ENCODE results near the gene WAPL. TPM values are rescaled to one million over a fixed set of nuclear protein-coding genes. Genes with fewer than 3 reads are reported as not detected.
"Not testable (repeated sequence)": the region's sequence is repeated elsewhere in the genome, so short reads cannot be mapped to it uniquely, and the experiment has no call there.

The WAPL gene
- total and polyA plus RNA-seq, 10 of the 15 experiments (the other 5 are each of a cell fraction or from before 2014, with no cell fraction given): 15.7 to 45.8 (median 29.0) TPM

- H3K4me3 ChIP-seq: no peak overlapping the region
- H3K9ac ChIP-seq (ENCODE audit: control insufficient read depth, insufficient read depth, low read length): no peak overlapping the region
- DNase-seq (ENCODE audit: low read depth, low spot score): no peak
- H3K79me2 ChIP-seq (ENCODE audit: control insufficient read depth, insufficient read depth, low read length): no peaks in the 10 kb centered on the region
- POLR2A ChIA-PET: no interaction called here
- FAIRE-seq: peak; percentile 79
- no peaks in the 10 kb centered on the region for H3K36me3 ChIP-seq (ENCODE audit: control insufficient read depth in 2 of 2, insufficient read depth in 2 of 2, low read length in 1 of 2)
- no peak overlapping the region; the same call in 1 of the 2 replicates for H2AFZ ChIP-seq (ENCODE audit: control insufficient read depth, low read depth, low read length)
- H3K4me2 ChIP-seq (ENCODE audit: control insufficient read depth, insufficient read depth): no peak overlapping the region
- ATAC-seq: peak; percentile 21
- H3K9me3 ChIP-seq (replicated peaks; ENCODE audit: control insufficient read depth, insufficient read depth, low read length): peaks cover 1% of the 10 kb centered on the region; the same call in 2 of the 3 replicates
- in situ Hi-C loops (cut with MboI): no loop called here
- no TSS peak for BruUV-seq (replicated peaks)
- no peak overlapping the region for H3K27ac ChIP-seq (ENCODE audit: control insufficient read depth, insufficient read depth)
- CTCF ChIA-PET: no interaction called here
- peaks cover 5% of the 10 kb centered on the region for H3K4me1 ChIP-seq (ENCODE audit: control insufficient read depth, insufficient read depth, low read length)
- SMC1A ChIA-PET (ENCODE audit: uncharacterized antibody, unreplicated experiment): no interaction called here
- RAD21 ChIA-PET (ENCODE audit: unreplicated experiment): no interaction called here
- no peaks in the 10 kb centered on the region for H3K27me3 ChIP-seq (replicated peaks in 1 of 2; ENCODE audit: control insufficient read depth in 2 of 2, insufficient read depth in 2 of 2, low read length in 1 of 2)
- intact Hi-C loops (cut with micrococcal nuclease; ENCODE audit: unreplicated experiment): no loop called here
- no peaks in the 10 kb centered on the region for H4K20me1 ChIP-seq (ENCODE audit: control insufficient read depth, insufficient read depth)
- 32% methylated on average over 7 of the region's 7 CpGs for WGBS (ENCODE audit: insufficient coverage, insufficient replicate concordance, low lambda C conversion rate, missing lambda C conversion rate)
- TF ChIP-seq, protein P1, sequence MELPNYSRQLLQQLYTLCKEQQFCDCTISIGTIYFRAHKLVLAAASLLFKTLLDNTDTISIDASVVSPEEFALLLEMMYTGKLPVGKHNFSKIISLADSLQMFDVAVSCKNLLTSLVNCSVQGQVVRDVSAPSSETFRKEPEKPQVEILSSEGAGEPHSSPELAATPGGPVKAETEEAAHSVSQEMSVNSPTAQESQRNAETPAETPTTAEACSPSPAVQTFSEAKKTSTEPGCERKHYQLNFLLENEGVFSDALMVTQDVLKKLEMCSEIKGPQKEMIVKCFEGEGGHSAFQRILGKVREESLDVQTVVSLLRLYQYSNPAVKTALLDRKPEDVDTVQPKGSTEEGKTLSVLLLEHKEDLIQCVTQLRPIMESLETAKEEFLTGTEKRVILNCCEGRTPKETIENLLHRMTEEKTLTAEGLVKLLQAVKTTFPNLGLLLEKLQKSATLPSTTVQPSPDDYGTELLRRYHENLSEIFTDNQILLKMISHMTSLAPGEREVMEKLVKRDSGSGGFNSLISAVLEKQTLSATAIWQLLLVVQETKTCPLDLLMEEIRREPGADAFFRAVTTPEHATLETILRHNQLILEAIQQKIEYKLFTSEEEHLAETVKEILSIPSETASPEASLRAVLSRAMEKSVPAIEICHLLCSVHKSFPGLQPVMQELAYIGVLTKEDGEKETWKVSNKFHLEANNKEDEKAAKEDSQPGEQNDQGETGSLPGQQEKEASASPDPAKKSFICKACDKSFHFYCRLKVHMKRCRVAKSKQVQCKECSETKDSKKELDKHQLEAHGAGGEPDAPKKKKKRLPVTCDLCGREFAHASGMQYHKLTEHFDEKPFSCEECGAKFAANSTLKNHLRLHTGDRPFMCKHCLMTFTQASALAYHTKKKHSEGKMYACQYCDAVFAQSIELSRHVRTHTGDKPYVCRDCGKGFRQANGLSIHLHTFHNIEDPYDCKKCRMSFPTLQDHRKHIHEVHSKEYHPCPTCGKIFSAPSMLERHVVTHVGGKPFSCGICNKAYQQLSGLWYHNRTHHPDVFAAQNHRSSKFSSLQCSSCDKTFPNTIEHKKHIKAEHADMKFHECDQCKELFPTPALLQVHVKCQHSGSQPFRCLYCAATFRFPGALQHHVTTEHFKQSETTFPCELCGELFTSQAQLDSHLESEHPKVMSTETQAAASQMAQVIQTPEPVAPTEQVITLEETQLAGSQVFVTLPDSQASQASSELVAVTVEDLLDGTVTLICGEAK (IDR thresholded peaks at IDR 0.05; ENCODE audit: borderline replicate concordance): peak; percentile 76
- TF ChIP-seq IKZF2 (IDR thresholded peaks at IDR 0.05) (peak in 1 of 2 experiments; percentile 54; a peak in 1 of 4 replicates), SPI1 (IDR thresholded peaks at IDR 0.05; ENCODE audit: borderline replicate concordance, insufficient read depth, low read depth, low read length) (peak; percentile 73), E4F1 (IDR thresholded peaks at IDR 0.05; ENCODE audit: borderline replicate concordance, partially characterized antibody) (no peak), HDAC6 (IDR thresholded peaks at IDR 0.05; ENCODE audit: unreplicated experiment) (no peak), NFYB (IDR thresholded peaks at IDR 0.05; ENCODE audit: insufficient read depth, low read depth, low read length) (peak; percentile 41)
Observed at GRCh38 chr10:86538547-86538946, 17.0 kb upstream of the WAPL start.

- H3K79me2 ChIP-seq (ENCODE audit: control insufficient read depth, insufficient read depth, low read length); DNase-seq (ENCODE audit: low read depth, low spot score); CTCF ChIA-PET; FAIRE-seq; BruUV-seq (replicated peaks); SMC1A ChIA-PET (ENCODE audit: uncharacterized antibody, unreplicated experiment); H2AFZ ChIP-seq (ENCODE audit: control insufficient read depth, low read depth, low read length); H3K27me3 ChIP-seq (replicated peaks in 1 of 2; ENCODE audit: control insufficient read depth in 2 of 2, insufficient read depth in 2 of 2, low read length in 1 of 2); POLR2A ChIA-PET; H3K4me1 ChIP-seq (ENCODE audit: control insufficient read depth, insufficient read depth, low read length); H3K9ac ChIP-seq (ENCODE audit: control insufficient read depth, insufficient read depth, low read length); in situ Hi-C loops (cut with MboI); H4K20me1 ChIP-seq (ENCODE audit: control insufficient read depth, insufficient read depth); H3K9me3 ChIP-seq (replicated peaks; ENCODE audit: control insufficient read depth, insufficient read depth, low read length); H3K36me3 ChIP-seq (ENCODE audit: control insufficient read depth in 2 of 2, insufficient read depth in 2 of 2, low read length in 1 of 2); H3K4me2 ChIP-seq (ENCODE audit: control insufficient read depth, insufficient read depth); RAD21 ChIA-PET (ENCODE audit: unreplicated experiment); ATAC-seq; H3K27ac ChIP-seq (ENCODE audit: control insufficient read depth, insufficient read depth); H3K4me3 ChIP-seq; intact Hi-C loops (cut with micrococcal nuclease; ENCODE audit: unreplicated experiment): not testable (repeated sequence)
- WGBS (ENCODE audit: insufficient coverage, insufficient replicate concordance, low lambda C conversion rate, missing lambda C conversion rate): 100% methylated on average over 8 of the region's 8 CpGs
Observed at GRCh38 chr10:86538040-86538439, 16.4 kb upstream of the WAPL start.
